HPDE6-E6E7 (cell line): Measurements from ENCODE around the gene ALG6.
"Not testable (repeated sequence)": the region's sequence is repeated elsewhere in the genome, so short reads cannot be mapped to it uniquely, and the experiment has no call there.

ENCODE experiments used
- DNase-seq: peaks from one replicate; pipeline ENCODE4 v3.0.0; 2011; ENCODE audit warnings: missing footprints; ENCODE audit errors: extremely low spot score

The ALG6 gene

GRCh38 chr1:63328122-63328521 lies 39.3 kb upstream of the ALG6 start:
- DNase-seq, result no peak

- no peak for DNase-seq
These were observed 38.6 kb upstream of the ALG6 start for GRCh38 chr1:63328781-63329180.

GRCh38 chr1:63329621-63330330 lies 37.7 kb upstream of the ALG6 start:
- no peak for DNase-seq

- no peak for DNase-seq
These were observed 37.0 kb upstream of the ALG6 start for GRCh38 chr1:63330331-63330916.

- no peak for DNase-seq
These were observed 25.0 kb upstream of the ALG6 start for GRCh38 chr1:63342402-63342801.

GRCh38 chr1:63343922-63344321 lies 23.5 kb upstream of the ALG6 start:
- DNase-seq, result no peak

GRCh38 chr1:63350320-63350719 lies 17.1 kb upstream of the ALG6 start:
- DNase-seq, result no peak

GRCh38 chr1:63352736-63353135 lies 14.7 kb upstream of the ALG6 start:
- DNase-seq, result no peak

GRCh38 chr1:63356234-63356633 lies 11.2 kb upstream of the ALG6 start:
- DNase-seq, result not testable (repeated sequence)

- DNase-seq, result no peak
These were observed 7.9 kb upstream of the ALG6 start for GRCh38 chr1:63359561-63359960.

- no peak for DNase-seq
These were observed 5.4 kb upstream of the ALG6 start for GRCh38 chr1:63362073-63362472.

GRCh38 chr1:63362578-63362977 lies 4.8 kb upstream of the ALG6 start:
- no peak for DNase-seq

GRCh38 chr1:63363014-63363413 lies 4.4 kb upstream of the ALG6 start:
- no peak for DNase-seq

- DNase-seq, result no peak
These were observed 566 bp upstream of the ALG6 start for GRCh38 chr1:63366908-63367214.

GRCh38 chr1:63368131-63368530 lies 704 bp downstream of the ALG6 start:
- DNase-seq, result no peak

- DNase-seq, result no peak
These were observed 12.2 kb downstream of the ALG6 start for GRCh38 chr1:63379583-63379982.

- DNase-seq, result no peak
These were observed 14.3 kb downstream of the ALG6 start for GRCh38 chr1:63381741-63382140.

GRCh38 chr1:63401945-63402344 lies 34.5 kb downstream of the ALG6 start:
- no peak for DNase-seq

- no peak for DNase-seq
These were observed 36.0 kb downstream of the ALG6 start for GRCh38 chr1:63403386-63403785.

GRCh38 chr1:63405021-63405420 lies 37.6 kb downstream of the ALG6 start:
- DNase-seq, result peak; percentile 10

- no peak for DNase-seq
These were observed 38.6 kb downstream of the ALG6 start for GRCh38 chr1:63405987-63406386.

GRCh38 chr1:63407002-63407401 lies 39.6 kb downstream of the ALG6 start:
- no peak for DNase-seq

GRCh38 chr1:63408331-63408730 lies 40.9 kb downstream of the ALG6 start:
- no peak for DNase-seq

- no peak for DNase-seq
These were observed 43.6 kb downstream of the ALG6 start for GRCh38 chr1:63411066-63411465.
